Forelimb muscle (tissue), 1 donor: ENCODE results near the gene CCSAP. TPM values are rescaled to one million over a fixed set of nuclear protein-coding genes. Genes with fewer than 3 reads are reported as not detected.
"Not testable (repeated sequence)": the region's sequence is repeated elsewhere in the genome, so short reads cannot be mapped to it uniquely, and the experiment has no call there.

ENCODE experiments used
- DNase-seq: peaks from one replicate; pipeline ENCODE4 v3.0.0-alpha.2; 2013; ENCODE audit warnings: low read depth
- polyA plus RNA-seq: library from polyadenylated mRNA; unstranded; fragments of 120-200 nt; gene quantifications from one replicate; pipeline ENCODE4 v1.2.1, GENCODE V29; 2013; ENCODE audit not compliant: insufficient read length

CCSAP gene
- polyA plus RNA-seq, 1 donor, result 9.3 TPM

GRCh38 chr1:229364207-229365065, 21.6 kb upstream of the CCSAP start:
- DNase-seq, result no peak

- no peak for DNase-seq
Measured at GRCh38 chr1:229363723-229364122, 20.9 kb upstream of the CCSAP start.

- no peak for DNase-seq
Measured at GRCh38 chr1:229360420-229360819, 17.6 kb upstream of the CCSAP start.

GRCh38 chr1:229355661-229356060, 12.8 kb upstream of the CCSAP start:
- no peak for DNase-seq

GRCh38 chr1:229354226-229354625, 11.4 kb upstream of the CCSAP start:
- DNase-seq, result no peak

GRCh38 chr1:229352975-229353374, 10.1 kb upstream of the CCSAP start:
- no peak for DNase-seq

- no peak for DNase-seq
Measured at GRCh38 chr1:229349463-229350385, 6.9 kb upstream of the CCSAP start.

GRCh38 chr1:229347528-229347927, 4.7 kb upstream of the CCSAP start:
- DNase-seq, result no peak

- DNase-seq, result no peak
Measured at GRCh38 chr1:229344937-229345684, 2.3 kb upstream of the CCSAP start.

- DNase-seq, result no peak
Measured at GRCh38 chr1:229344139-229344538, 1.3 kb upstream of the CCSAP start.

GRCh38 chr1:229341774-229342655, 832 bp downstream of the CCSAP start:
- no peak for DNase-seq

GRCh38 chr1:229340496-229340895, 2.4 kb downstream of the CCSAP start:
- DNase-seq, result no peak

- no peak for DNase-seq
Measured at GRCh38 chr1:229339520-229339919, 3.3 kb downstream of the CCSAP start.

GRCh38 chr1:229339086-229339485, 3.8 kb downstream of the CCSAP start:
- no peak for DNase-seq

GRCh38 chr1:229336345-229336744, 6.5 kb downstream of the CCSAP start:
- DNase-seq, result no peak

GRCh38 chr1:229334716-229335115, 8.1 kb downstream of the CCSAP start:
- no peak for DNase-seq

GRCh38 chr1:229334269-229334668, 8.6 kb downstream of the CCSAP start:
- no peak for DNase-seq

GRCh38 chr1:229328598-229329362, 14.1 kb downstream of the CCSAP start:
- DNase-seq, result no peak

GRCh38 chr1:229327765-229328164, 15.1 kb downstream of the CCSAP start:
- not testable (repeated sequence) for DNase-seq

GRCh38 chr1:229326601-229327000, 16.2 kb downstream of the CCSAP start:
- no peak for DNase-seq
